Astrocyte (in vitro differentiated cells and primary cell): Measurements from ENCODE around the gene A4GALT. TPM values are rescaled to one million over a fixed set of nuclear protein-coding genes. Genes with fewer than 3 reads are reported as not detected.
"Not testable (repeated sequence)": the region's sequence is repeated elsewhere in the genome, so short reads cannot be mapped to it uniquely, and the experiment has no call there.

Experiments
- DNase-seq: peaks from one replicate; pipeline ENCODE4 v3.0.0-alpha.2; 2010; ENCODE audit warnings: low read depth
- FAIRE-seq: peaks from 2 replicates; lab custom pipeline; 2011; peaks lifted over from hg19 to GRCh38; lab: Jason Lieb, UNC
- H2AFZ ChIP-seq: 2 replicates; pipeline ENCODE4 v1.6.0; 2012; ENCODE audit warnings: low read depth, low read length, inconsistent platforms
- H3K27ac ChIP-seq: 2 replicates; pipeline ENCODE4 v1.5.1; 2011; ENCODE audit warnings: low read depth, low read length, inconsistent platforms
- H3K27me3 ChIP-seq: 2 replicates; pipeline ENCODE4 v1.6.0; 2011; ENCODE audit warnings: low read length, inconsistent platforms; ENCODE audit not compliant: insufficient read depth
- H3K36me3 ChIP-seq: 2 replicates; pipeline ENCODE4 v1.5.1; 2011; ENCODE audit warnings: low read length, inconsistent platforms; ENCODE audit not compliant: insufficient read depth
- H3K4me1 ChIP-seq: 2 replicates; pipeline ENCODE4 v1.5.1; 2011; ENCODE audit warnings: low read length, inconsistent platforms; ENCODE audit not compliant: insufficient read depth
- H3K4me2 ChIP-seq: 2 replicates; pipeline ENCODE4 v1.6.0; 2012; ENCODE audit warnings: low read length, inconsistent platforms
- H3K4me3 ChIP-seq: 2 replicates; pipeline ENCODE4 v1.5.1; 2011; ENCODE audit warnings: low read depth, mild to moderate bottlenecking, low read length, inconsistent platforms; ENCODE audit not compliant: insufficient read depth
- H3K79me2 ChIP-seq: 2 replicates; pipeline ENCODE4 v1.6.0; 2012; ENCODE audit warnings: mild to moderate bottlenecking, low read length, inconsistent platforms; ENCODE audit not compliant: insufficient read depth
- H3K9ac ChIP-seq: 2 replicates; pipeline ENCODE4 v1.6.0; 2012; ENCODE audit warnings: mild to moderate bottlenecking, low read length, inconsistent platforms
- H3K9me3 ChIP-seq: 2 replicates; pipeline ENCODE4 v1.5.1; 2012; ENCODE audit warnings: low read depth, mild to moderate bottlenecking, low read length, inconsistent platforms; ENCODE audit not compliant: insufficient read depth
- H4K20me1 ChIP-seq: 2 replicates; pipeline ENCODE4 v1.6.0; 2012; ENCODE audit warnings: low read length, inconsistent platforms; ENCODE audit not compliant: insufficient read depth
- H3K27ac Mint-ChIP-seq: one replicate; pipeline ENCODE4 v1.8.0; 2021; ENCODE audit warnings: mild to moderate bottlenecking, mixed read lengths; ENCODE audit not compliant: unreplicated experiment
- H3K27me3 Mint-ChIP-seq: one replicate; pipeline ENCODE4 v1.8.0; 2021; ENCODE audit warnings: low read depth, mixed read lengths; ENCODE audit not compliant: unreplicated experiment
- H3K36me3 Mint-ChIP-seq: one replicate; pipeline ENCODE4 v1.8.0; 2021; ENCODE audit warnings: low read depth, mixed read lengths; ENCODE audit not compliant: unreplicated experiment
- H3K4me1 Mint-ChIP-seq: one replicate; pipeline ENCODE4 v1.8.0; 2021; ENCODE audit warnings: low read depth, mixed read lengths; ENCODE audit not compliant: unreplicated experiment
- H3K4me3 Mint-ChIP-seq: one replicate; pipeline ENCODE4 v1.8.0; 2021; ENCODE audit warnings: mild to moderate bottlenecking, moderate library complexity, mixed read lengths; ENCODE audit not compliant: unreplicated experiment
- H3K9me3 Mint-ChIP-seq: one replicate; pipeline ENCODE4 v1.8.0; 2021; ENCODE audit warnings: mild to moderate bottlenecking, mixed read lengths; ENCODE audit not compliant: unreplicated experiment
- CTCF ChIP-seq: IDR thresholded peaks from 2 replicates; pipeline ENCODE4 v1.5.1; 2011; ENCODE audit warnings: low read depth, mild to moderate bottlenecking, inconsistent platforms, low read length, moderate library complexity; ENCODE audit not compliant: insufficient read depth
- EZH2 ChIP-seq: IDR thresholded peaks from 2 replicates; pipeline ENCODE4 v1.6.1; 2012; ENCODE audit warnings: mild to moderate bottlenecking, low read length, inconsistent platforms; ENCODE audit not compliant: insufficient read depth
- total RNA-seq: library from RNA; stranded (reverse); gene quantifications from 2 replicates; pipeline ENCODE4 v1.2.1, GENCODE V29; 2021

Gene A4GALT
- total RNA-seq, 1 donor from 2014 or later: 1.9 TPM

GRCh38 chr22:42760806-42761565, 40.3 kb upstream of the A4GALT start:
- DNase-seq (no peak), FAIRE-seq (no peak)
- H3K36me3 ChIP-seq: no peaks in the 10 kb centered on the region
- Mint-ChIP-seq H3K9me3 (no peaks in the 10 kb centered on the region), H3K4me1 (peaks cover 2% of the 10 kb centered on the region), H3K27ac (no peak overlapping the region), H3K36me3 (no peaks in the 10 kb centered on the region), H3K4me3 (no peak overlapping the region), H3K27me3 (peaks cover 13% of the 10 kb centered on the region)
- no peak for TF ChIP-seq EZH2
- TF ChIP-seq CTCF: no peak
- no peaks in the 10 kb centered on the region for H3K27me3 ChIP-seq
- no peak overlapping the region for H3K27ac ChIP-seq
- no peak overlapping the region for H3K9ac ChIP-seq
- no peaks in the 10 kb centered on the region for H4K20me1 ChIP-seq
- H2AFZ ChIP-seq: no peak overlapping the region
- H3K4me2 ChIP-seq: no peak overlapping the region
- no peaks in the 10 kb centered on the region for H3K79me2 ChIP-seq
- H3K4me3 ChIP-seq: no peak overlapping the region
- peaks cover 19% of the 10 kb centered on the region for H3K4me1 ChIP-seq
- H3K9me3 ChIP-seq: no peaks in the 10 kb centered on the region

GRCh38 chr22:42758931-42759629, 38.4 kb upstream of the A4GALT start:
- Histone ChIP-seq H3K36me3 (no peaks in the 10 kb centered on the region), H4K20me1 (no peaks in the 10 kb centered on the region), H3K4me1 (peaks cover 23% of the 10 kb centered on the region), H3K9ac (peak overlapping the region; percentile 58), H3K4me3 (no peak overlapping the region), H3K27ac (peak overlapping the region; percentile 37), H3K27me3 (no peaks in the 10 kb centered on the region), H3K4me2 (peak overlapping the region; percentile 70), H3K9me3 (no peaks in the 10 kb centered on the region), H2AFZ (peak overlapping the region; percentile 56), H3K79me2 (no peaks in the 10 kb centered on the region)
- Mint-ChIP-seq H3K27me3 (peaks cover 9% of the 10 kb centered on the region), H3K27ac (no peak overlapping the region), H3K4me3 (no peak overlapping the region), H3K9me3 (no peaks in the 10 kb centered on the region), H3K4me1 (no peaks in the 10 kb centered on the region), H3K36me3 (no peaks in the 10 kb centered on the region)
- TF ChIP-seq CTCF (no peak), EZH2 (no peak)
- FAIRE-seq (no peak), DNase-seq (peak; percentile 83)

GRCh38 chr22:42755553-42755952, 34.9 kb upstream of the A4GALT start:
- not testable (repeated sequence) for H3K4me2 ChIP-seq, FAIRE-seq, H3K9me3 Mint-ChIP-seq, H4K20me1 ChIP-seq, H3K27ac Mint-ChIP-seq, H3K4me3 ChIP-seq, H3K27me3 ChIP-seq, H3K4me1 Mint-ChIP-seq, H2AFZ ChIP-seq, H3K27ac ChIP-seq, H3K36me3 Mint-ChIP-seq, H3K9me3 ChIP-seq, H3K36me3 ChIP-seq, H3K79me2 ChIP-seq, H3K9ac ChIP-seq, H3K27me3 Mint-ChIP-seq, H3K4me3 Mint-ChIP-seq
- H3K4me1 ChIP-seq: peaks cover 23% of the 10 kb centered on the region
- peak; percentile 86 for DNase-seq

- not testable (repeated sequence) for H3K4me3 Mint-ChIP-seq, H3K4me2 ChIP-seq, H2AFZ ChIP-seq, H3K27me3 Mint-ChIP-seq, H3K27me3 ChIP-seq, DNase-seq, H3K79me2 ChIP-seq, H3K4me1 Mint-ChIP-seq, H3K4me3 ChIP-seq, H3K27ac ChIP-seq, H3K27ac Mint-ChIP-seq, H3K36me3 Mint-ChIP-seq, H3K9me3 ChIP-seq, FAIRE-seq, H3K9me3 Mint-ChIP-seq, H3K36me3 ChIP-seq, H3K9ac ChIP-seq, H4K20me1 ChIP-seq
- H3K4me1 ChIP-seq: peaks cover 23% of the 10 kb centered on the region
Measured at GRCh38 chr22:42755121-42755520, 34.5 kb upstream of the A4GALT start.
